Stimulated activated CD4-positive, alpha-beta T cell treated with anti-CD3 and anti-CD28 coated beads, Interleukin-4, amount 100 ng/mL, for 48 hours (primary cell): ENCODE data around the gene FAM222B.
"Not testable (repeated sequence)": the region's sequence is repeated elsewhere in the genome, so short reads cannot be mapped to it uniquely, and the experiment has no call there.

Source experiments
- DNase-seq, 2 donors: peaks; one replicate each; pipeline ENCODE4 v3.0.0-alpha.2; 2020; ENCODE audit warnings: low read depth in 2 of 2

FAM222B gene

DNA sequence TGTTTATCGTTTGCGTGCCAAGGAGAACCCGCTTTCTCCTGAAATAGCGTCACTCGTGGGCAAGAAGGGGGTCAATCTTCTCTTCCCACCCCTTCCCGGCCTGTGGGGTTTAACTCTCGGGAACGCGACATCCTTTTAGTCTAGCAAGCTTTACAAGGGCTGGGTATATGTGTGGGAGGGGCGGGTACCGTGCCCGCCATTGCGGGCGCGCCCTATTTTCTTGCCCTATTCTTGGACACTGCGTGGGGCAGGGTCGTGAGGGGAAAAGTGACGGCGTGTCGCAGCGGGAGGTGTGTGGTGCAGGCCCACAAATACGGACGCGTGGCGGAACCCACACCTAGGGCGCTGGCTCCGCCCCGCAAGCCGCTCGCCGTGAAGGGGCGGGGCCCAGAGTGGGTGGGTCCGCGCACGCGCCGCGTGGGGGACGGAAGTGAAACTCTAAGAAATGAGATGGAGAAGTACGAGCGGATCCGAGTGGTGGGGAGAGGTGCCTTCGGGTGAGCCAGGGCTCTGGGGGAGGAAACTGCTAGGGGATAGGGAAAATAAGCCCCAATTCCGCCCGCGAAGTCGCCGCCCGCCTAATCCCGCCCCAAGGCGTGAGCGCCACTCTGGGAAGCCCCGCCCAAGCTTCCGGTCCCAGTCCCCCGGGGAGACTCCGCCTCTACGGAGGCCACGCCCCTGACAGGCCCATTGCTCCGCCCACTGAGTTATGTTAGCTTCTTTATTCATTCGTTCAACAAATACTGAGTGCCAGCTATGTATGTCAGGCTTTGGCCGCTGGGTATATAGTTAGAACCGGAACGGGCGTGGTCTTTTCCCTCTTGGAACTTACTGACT, 114.0 kb downstream of the FAM222B start, which contains the start of gene NEK8:
NEK8 (plus strand) TSS at position 425 of the 837 bp plus-strand sequence; CDS start at position 451, 26 bp downstream.
- DNase-seq: peak; percentile 96 to 99

DNA sequence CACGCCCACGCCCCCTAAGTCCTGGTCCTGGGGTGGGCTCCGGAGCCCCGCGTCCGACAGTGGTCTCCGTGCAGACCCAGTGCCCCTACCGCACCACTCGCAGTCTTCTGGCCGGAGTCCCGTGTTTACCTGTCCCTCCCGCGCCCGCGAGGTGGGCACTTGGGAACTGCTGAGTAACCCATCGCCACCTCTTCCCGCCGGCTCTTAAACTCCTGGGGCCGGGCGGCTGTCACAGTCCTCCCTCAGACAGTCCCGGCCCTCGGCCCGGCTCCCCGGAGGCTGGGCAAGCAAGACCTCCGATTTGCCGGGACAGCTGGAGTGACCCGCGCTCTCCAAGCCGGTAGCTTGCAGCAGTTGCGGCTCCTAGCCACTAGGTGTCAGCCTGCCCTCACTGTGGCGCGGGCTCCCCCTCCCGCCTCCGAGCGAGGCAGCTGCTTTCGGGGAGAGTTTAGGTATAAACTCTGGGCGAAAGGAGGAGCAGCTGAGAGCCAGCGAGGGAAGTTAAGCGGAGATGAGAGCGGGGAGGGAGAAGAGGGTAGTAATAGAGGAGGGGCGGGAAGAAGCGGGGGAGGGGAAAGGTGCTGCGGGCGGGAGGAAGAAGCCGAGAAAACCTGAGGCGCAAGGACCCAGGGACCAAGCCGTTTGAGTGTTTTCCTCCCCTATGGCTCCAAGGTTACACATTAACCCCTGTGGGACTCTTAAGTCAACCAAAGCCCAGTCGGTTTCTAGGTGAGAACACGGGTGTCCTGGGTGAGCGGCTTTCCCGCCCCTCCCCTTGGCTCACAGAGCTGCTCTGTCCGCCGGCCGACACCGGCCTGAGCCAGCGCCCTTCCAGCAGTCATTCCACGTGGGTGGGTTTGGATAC, 115.7 kb downstream of the FAM222B start:
- DNase-seq: peak; percentile 91

DNA sequence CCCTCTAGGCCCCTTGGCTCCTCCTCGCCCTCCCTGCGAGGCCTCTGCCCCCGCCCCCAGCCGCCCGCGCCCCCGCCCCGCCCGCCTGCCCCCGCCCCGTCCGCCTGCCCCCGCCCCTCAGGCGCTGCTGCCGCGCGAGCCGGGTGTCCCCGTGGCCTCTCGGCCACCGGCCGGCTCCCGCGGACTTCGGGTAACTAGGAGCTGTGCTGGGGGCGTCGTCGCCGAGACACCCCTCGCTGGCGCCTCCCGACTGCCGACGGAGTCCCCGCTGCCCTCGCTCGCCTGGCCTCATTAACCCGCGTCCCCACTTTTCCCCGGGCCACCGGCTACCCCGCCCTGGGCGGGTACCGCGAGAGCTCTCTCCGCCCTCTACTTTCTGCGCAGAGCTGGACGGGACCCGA, 116.4 kb downstream of the FAM222B start, which contains the start of gene TLCD1:
TLCD1 (minus strand) TSS at position 8 of the 401 bp plus-strand sequence. CDS start 136 bp downstream, outside the sequence.
- peak in 1 of 2 donors; percentile 80 for DNase-seq

DNA sequence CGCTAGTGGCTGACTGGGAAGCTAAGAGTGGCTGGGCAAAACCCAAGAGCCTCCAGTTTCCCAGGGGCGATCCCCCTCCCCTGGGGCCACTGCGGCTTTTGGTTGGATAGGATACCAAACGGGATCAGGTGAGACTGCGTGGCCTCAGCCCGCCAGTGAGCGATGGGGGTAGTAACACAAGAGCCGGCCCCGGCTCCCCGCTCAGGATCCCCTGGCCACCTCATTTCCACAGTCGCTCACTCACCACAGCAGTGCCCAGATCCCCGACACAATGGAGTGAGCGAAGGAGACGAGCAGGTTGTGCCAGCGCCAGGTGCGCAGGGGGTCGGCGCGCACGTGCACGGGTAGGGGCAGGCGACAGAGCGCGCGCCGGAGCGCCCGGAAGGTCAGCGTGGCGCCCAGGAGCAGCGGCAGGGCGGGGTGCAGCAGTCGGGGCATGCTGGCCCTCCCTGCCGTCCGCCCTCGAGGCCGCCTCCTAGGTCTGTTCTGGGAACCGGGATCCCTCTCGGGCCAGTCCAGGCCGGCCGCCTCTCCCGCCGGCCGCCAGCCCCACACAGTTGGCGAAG, 116.8 kb downstream of the FAM222B start:
- peak in 1 of 2 donors; percentile 58 for DNase-seq

DNA sequence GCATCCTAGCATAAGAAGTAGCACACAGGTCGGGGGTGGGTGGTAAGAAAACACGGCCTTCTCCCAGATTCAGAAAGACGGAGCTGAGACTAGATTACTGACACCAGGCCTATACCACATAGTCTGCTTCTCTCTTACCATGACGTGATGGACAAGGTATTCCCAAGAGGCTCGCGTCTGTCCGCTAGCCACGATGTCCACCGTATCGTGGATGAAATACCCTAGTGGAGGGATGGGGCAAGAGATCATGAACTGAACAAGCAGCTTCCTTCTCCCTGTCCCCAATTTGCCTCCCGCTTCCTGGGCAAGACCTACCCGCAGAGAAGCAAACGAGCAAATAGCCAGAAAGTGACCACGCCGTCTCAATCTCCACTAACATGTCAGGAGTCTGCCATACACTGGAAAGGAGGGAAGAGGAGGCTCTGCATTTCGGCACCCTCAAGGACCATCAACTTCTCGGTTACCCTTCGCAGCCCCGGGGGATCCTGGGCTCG, 117.4 kb downstream of the FAM222B start:
- DNase-seq: no peak

DNA sequence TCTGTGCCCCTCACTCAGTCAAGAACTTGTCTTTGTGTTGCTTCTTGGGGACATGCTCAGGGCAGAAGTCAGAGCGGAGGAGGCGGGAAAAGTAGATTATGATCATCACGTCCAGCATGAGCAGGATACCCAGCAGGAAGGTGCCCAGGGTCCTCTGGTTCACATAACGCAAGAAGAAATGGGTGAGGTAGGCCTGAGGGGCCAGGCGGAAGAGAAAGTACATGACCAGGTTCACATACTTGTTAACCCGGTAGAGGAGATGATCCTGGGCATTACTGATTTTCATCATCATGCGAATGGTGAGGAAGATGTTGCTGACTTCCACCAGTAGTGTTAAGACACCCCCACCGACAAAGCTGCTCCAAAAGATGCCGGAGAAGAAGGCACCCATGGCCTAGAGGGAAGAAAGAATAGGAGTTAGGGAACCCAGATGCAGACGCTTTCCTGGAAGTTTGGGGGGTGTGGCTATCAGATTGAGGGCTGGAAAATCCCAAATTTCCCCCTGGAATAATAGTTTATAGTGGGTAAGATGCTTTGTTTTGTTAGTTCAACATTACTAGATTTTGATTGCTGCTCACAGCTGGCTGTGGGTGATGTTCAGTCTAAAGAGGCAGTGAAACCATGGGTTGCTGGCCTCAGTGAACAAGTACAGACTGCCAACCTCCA, 118.0 kb downstream of the FAM222B start:
- DNase-seq: no peak

DNA sequence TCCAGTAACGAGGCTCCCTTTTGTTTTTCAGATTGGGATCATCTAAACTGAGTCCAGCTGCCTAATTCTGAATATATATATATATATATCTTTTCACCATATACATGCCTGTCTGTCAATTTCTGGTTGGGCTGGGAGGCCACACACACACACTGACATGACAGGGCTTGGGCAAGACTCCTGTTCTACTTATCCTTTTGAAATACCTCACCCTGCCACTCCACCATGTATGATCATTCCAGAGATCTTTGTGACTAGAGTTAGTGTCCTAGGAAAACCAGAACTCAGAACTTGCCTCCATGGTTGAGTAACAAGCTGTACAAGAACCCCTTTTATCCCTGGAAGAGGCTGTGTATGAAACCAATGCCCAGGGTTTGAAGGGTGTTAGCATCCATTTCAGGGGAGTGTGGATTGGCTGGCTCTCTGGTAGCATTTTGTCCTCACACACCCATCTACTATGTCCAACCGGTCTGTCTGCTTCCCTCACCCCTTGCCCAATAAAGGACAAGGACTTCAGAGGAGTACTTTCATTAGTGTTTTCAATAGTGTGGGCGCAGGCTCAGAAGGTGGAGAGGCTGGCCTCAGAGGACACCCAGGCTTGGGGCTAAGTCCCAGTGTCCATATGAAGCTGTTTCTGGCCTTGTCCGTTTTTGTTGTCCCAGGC, 118.6 kb downstream of the FAM222B start:
- DNase-seq: not testable (repeated sequence)

DNA sequence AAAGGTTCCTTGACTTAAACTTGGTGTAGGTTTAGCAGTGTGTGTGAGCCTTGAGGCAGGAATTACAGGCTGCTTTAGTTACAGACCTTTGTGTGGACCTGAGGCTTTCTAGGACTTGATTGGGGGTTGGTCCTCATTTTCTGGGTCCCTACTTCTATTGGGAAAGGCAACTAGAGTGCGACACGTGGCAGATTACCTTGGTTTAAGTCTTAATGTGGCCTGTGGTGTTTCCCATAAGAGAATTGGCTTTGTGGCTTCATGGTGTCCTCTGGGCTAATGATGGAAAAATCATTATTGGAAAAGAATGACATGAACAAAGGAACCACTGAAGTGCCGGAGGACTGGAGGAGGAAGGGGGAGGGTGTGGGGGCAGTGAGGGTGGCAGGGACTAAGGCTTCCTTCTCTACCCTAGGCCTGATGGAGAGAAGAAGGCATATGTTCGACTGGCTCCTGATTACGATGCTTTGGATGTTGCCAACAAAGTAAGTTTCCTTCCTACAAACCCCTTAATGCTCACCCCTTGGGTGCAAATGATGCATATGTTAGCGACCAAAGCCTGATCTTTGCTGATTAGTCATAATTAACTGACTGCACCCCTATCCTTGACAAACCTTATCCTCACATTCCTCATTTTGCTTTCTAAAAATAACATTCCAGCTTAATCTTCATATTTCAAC, 119.3 kb downstream of the FAM222B start:
- no peak for DNase-seq

DNA sequence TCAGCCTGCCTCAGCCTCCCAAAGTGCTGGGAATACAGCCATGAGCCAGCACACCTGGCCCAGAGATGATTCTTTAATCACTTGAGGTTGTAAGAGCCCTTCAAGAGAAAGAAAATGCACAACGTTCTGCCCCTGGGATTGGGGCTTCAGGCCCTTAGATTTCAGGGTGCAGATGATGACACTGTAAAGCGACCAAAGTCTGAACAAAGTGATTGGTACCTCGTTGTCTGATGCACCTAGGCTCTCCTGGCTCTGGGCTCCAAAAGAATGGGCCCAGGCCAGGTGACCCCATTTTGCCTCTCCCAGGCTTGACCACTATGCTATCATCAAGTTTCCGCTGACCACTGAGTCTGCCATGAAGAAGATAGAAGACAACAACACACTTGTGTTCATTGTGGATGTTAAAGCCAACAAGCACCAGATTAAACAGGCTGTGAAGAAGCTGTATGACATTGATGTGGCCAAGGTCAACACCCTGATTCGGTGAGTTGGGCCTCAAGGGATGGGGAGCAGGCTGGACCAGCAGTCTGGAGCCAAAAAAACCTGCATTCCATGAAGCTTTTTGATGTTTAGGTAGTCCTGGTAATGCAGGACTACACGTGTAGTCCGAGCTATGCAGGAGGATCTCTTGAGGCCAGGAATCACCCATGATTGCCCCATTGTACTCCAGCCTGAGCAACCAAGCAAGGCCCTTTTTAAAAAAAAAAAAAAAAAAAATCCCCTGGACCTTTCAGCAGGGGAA, 120.0 kb downstream of the FAM222B start:
- no peak for DNase-seq

DNA sequence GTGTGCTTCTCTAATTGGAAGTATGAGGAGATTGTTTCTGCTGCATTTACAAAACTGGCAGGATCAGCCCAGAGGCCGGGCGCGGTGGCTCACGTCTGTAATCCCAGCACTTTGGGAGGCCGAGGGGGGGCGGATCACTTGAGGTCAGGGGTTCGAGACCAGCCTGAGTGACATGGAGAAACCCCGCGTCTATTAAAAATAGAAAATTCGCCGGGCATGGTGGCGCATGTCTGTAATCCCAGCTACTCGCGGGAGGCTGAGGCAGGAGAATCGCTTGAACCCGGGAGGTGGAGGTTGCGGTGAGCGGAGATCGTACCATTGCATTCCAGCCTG, 121.6 kb downstream of the FAM222B start:
- not testable (repeated sequence) for DNase-seq

DNA sequence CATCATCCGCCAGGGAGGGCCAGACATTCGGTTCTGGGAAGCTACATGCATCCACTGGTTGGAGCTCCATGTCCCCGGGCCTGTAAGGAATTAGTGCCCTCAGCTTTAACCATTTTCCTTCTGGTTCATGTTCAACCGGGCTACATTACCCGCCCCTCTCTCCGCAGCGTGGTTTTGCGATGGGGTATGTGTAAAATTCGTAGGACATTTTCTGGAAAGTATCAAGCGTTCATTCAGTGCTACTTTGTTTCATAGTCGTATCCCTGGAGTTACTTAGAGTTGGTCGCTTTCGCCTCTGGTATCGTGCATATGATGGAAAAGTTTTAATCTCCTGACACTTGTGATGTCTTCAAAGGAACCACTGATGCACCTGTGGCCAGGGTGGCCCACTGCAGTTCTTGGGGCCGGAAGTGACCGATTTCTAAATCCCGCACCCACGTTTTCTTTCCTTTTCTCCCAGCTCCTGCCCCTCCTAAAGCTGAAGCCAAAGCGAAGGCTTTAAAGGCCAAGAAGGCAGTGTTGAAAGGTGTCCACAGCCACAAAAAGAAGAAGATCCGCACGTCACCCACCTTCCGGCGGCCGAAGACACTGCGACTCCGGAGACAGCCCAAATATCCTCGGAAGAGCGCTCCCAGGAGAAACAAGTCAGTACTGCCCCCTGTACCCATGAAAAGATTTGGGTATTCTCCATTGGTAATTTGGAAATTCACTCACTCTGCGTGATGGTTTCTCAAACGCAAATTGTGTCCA, 122.2 kb downstream of the FAM222B start:
- no peak for DNase-seq

DNA sequence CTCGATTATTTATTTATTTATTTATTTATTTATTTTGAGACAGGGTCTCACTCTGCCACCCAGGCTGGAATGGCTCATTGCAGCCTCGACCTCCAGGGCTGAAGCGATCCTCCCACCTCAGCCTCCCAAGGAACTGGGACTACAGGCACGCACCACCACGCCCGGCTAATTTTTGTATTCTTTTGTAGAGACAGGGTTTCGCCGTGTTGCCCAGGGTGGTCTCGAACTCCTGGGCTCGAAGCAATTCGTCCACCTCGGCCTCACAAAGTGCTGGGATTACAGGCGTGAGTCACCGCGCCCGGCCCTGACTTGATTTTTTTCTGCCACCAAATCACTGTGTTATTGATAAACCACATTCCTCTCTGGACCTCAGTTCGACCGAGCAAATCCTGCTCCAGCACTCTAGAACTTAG, 123.6 kb downstream of the FAM222B start:
- no peak for DNase-seq

DNA sequence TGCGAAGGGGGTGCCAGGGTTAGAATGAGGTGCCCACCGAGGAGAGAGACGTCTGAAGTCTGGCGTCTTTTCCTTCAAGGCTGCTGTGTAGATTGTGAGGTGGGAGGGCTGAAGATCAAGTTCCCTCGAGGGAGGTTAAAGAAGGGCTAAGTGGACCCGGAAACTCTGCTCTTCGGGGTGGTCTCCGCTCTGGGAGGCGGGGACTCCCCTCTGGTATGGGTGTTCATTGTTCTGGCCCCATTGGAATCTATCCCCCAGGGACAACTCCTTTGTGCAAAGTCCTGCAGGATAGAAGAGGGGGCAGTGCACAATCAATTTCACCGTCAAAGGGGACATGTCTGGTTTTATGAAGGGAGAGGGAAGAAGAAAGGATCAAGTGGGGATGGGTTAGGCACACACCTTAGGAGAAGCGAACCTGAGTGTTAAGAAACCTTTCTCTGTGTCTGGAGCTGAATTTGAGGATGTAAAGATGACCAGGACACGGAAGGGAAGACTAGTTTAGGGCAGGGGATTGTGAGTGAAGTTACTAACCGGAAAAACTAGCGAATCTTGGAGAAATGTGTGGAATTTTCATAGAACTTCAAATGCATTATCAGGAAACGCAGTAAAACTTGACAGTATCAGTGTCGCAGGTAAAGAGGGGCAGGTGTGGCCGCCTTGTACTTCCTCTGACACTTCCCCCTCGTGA, 124.1 kb downstream of the FAM222B start:
- no peak for DNase-seq

DNA sequence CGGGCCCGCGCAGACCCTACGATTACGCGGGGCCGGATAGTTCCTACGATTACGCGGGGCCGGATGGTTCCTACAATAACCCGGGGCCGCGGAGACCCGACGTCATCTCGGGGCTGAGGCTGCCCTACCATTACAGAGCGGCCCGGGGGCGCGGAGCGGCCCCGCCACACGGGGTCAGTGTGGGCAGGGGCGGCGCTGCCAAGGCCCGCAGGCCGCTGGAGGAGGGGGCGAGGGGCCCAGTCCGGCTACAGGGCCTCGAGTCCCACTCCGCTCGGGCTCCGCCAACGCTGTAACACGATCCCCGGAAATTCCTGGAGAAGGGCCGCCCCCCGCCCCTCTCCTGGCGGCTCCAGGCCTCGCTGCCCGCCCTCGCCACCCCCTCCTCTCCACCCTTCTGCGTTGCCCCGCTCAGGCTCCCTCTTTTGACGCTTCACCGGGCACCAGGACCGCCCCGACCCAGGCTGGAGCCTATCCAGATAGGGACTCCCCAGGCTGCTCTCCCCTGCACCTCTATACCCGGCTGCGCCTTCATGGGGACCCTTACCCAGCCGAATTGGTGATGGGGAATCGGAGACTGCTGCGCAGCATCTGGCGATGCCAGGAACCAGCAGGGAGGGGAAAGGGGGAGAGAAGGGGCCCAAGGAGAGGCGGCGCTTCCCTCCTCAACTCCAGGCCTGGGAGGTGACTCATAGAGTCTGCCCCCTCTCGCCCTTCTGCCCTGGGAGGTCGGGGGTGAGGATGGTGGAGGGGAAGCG, 124.8 kb downstream of the FAM222B start, which contains the start of gene RAB34:
RAB34 (minus strand) TSS at position 291 of the 755 bp plus-strand sequence. CDS start 602 bp downstream, outside the sequence.
- DNase-seq: no peak

DNA sequence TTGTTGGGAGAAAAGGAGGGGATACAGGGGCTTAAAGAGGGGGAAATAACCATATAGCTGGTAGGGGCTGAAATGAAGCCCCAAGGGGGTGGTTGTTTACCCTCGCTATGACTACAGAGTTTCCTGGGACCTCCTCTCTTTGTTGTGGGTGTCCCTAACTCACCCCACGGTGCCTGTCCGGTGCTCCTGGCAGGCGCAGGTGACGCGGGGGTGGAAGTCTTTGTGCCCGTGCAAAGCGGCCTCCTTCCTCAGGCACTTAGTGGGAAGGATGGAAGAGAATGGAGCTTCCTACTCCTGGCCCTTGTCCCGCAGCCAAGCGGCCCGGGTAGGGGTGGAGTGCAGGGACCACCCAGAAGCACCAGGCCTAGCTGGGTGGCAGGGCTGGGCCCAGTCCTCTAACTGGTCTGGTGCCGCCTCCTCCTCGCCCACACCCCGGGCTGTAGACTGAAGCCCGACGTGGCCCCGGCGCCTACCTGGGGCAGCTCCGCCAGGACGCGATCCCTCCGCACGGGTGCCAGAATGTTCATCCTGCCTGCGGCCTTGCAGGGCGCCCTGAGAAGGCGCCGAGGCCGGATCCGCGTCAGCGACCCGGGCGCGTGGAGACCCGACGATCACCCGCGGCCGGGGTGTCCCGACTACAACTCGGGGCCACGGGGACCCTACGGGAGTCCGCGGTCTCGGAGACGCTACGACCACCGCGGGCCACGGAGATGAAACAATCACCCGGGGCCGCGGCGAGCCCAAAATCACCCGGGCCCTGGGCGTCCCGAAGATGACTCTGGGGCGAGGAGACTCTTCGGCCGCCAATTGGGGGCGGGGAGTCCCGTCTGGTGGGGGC, 125.6 kb downstream of the FAM222B start:
- DNase-seq: no peak

DNA sequence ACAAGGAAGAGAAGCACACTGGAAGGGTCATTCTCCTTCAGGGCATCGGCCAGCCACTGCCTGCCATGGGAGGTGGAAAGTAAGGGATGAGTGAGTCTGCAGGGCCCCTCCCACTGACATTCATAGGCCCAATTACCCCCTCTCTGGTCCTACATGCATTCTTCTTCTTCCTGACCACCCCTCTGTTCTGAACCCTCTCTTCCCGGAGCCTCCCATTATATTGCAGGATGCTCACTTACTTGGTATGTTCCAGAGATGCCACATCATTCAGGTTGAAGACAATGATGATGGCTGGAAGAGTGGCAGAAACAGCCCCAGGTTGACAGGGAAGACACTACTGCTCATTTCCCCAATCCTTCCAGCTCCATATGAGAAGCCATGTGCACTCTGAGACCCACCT, 127.4 kb downstream of the FAM222B start:
- DNase-seq: no peak

DNA sequence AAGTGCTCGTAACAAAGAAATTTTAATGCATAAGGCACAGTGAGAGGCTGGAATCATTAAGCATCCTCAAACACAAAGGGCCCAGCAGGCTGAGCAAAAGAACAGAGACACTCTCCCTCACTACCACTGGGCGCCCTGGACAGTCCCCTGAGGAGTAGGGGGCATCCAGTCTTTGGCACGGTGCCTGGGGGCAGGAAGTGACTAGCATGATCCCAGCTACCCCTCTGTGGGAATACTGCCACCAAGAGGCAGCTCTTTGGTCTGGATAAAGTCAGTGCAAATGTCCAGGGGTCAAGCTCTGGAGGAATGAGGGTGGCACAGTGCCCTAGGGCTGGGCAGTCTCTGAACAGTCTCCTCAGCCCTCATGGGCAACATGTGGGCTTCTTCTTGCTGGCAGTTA, 128.3 kb downstream of the FAM222B start:
- no peak for DNase-seq
